ENCODE data around the gene TNKS1BP1. TPM values are rescaled to one million over a fixed set of nuclear protein-coding genes. Genes with fewer than 3 reads are reported as not detected.

TNKS1BP1 gene
- total and polyA plus RNA-seq, 9 of the 15 experiments (the other 6 are each of a cell fraction or from before 2014, with no cell fraction given) = 1.1 to 47.2 (median 10.9) TPM

DNA sequence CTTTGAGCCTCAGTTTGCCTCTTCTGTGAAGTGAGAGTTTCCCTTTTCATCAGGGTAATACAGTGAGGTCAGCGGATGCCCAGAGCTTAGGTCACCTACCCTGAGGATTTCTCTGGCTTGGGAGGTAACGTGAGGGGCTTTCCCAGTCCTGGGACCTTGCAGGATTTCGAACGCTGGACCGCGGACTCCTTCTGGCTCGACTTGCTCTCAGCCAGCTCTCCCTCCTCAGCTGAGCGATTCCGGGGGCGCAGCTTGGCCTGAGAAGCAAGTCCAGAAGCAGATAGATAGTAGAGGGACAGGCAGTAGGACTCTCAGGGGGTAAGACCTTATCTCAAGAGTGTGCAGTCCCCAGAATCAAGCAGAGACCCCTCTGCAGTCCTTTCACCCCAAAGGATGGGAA is 24.0 kb downstream of the TNKS1BP1 start:
- Histone ChIP-seq H4K20me1 (replicated peaks; ENCODE audit: control insufficient read depth, insufficient read depth, low read length) (0 out of 2 replicates have a peak, but pooled peaks cover 3% of the 10 kb centered on the region), H3K9me1 (ENCODE audit: control insufficient read depth, insufficient read depth, low read length) (no peaks in the 10 kb centered on the region), H3K9ac (ENCODE audit: insufficient read depth in 1 of 2, low read depth in 2 of 2, low read length in 2 of 2) (no peak overlapping the region), H3K36me3 (ENCODE audit: control insufficient read depth, insufficient read depth, low read length) (peaks cover 49% of the 10 kb centered on the region), H3K9me3 (replicated peaks; ENCODE audit: control insufficient read depth, insufficient read depth, low read depth, low read length) (no peaks in the 10 kb centered on the region; the same call in 1 of the 2 replicates), H2AFZ (ENCODE audit: low read depth, low read length) (no peak overlapping the region), H3K27me3 (ENCODE audit: control insufficient read depth in 2 of 2, insufficient read depth in 2 of 2, low read length in 2 of 2) (no peaks in the 10 kb centered on the region), H3K4me2 (ENCODE audit: insufficient read depth, low read length) (no peak overlapping the region), H3K4me1 (replicated peaks in 1 of 2; ENCODE audit: control insufficient read depth in 2 of 2, insufficient read depth in 2 of 2, low read length in 2 of 2) (peaks cover 7 to 16% of the 10 kb centered on the region in 2 experiments; a peak in 4 of 5 replicates), H3K4me3 (no peak overlapping the region), H3K27ac (ENCODE audit: extremely low read depth, low read depth, low read length) (no peak overlapping the region), H3K79me2 (ENCODE audit: control insufficient read depth, insufficient read depth, low read length) (no peaks in the 10 kb centered on the region; the same call in 2 of the 3 replicates)
- ATAC-seq (no peak), FAIRE-seq (no peak), DNase-seq (ENCODE audit: extremely low read depth in 1 of 4, low spot score in 3 of 4) (no peak)
- CTCF ChIA-PET (ENCODE audit: low intra/inter-chr PET ratio) = no interaction called here
- intact Hi-C loops (cut with micrococcal nuclease) = no loop called here
- TF ChIP-seq SMAD1 (IDR thresholded peaks at IDR 0.05; ENCODE audit: low read depth, low read length, partially characterized antibody) = no peak
- TF ChIP-seq SNRNP70 (optimal IDR thresholded peaks at IDR 0.05; ENCODE audit: low read depth, low read length) = no peak
- no peak for TF ChIP-seq NR4A1 (CRISPR knock-in tag; IDR thresholded peaks at IDR 0.05)
- TF ChIP-seq NR4A1 (tag; IDR thresholded peaks at IDR 0.05) = no peak
- TF ChIP-seq, protein P1, sequence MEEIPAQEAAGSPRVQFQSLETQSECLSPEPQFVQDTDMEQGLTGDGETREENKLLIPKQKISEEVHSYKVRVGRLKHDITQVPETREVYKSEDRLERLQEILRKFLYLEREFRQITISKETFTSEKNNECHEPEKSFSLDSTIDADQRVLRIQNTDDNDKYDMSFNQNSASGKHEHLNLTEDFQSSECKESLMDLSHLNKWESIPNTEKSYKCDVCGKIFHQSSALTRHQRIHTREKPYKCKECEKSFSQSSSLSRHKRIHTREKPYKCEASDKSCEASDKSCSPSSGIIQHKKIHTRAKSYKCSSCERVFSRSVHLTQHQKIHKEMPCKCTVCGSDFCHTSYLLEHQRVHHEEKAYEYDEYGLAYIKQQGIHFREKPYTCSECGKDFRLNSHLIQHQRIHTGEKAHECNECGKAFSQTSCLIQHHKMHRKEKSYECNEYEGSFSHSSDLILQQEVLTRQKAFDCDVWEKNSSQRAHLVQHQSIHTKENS (CRISPR knock-in tag; IDR thresholded peaks at IDR 0.05) = no peak
- no peak for TF ChIP-seq PHB2 (IDR thresholded peaks at IDR 0.05; ENCODE audit: low read depth)
- TF ChIP-seq, protein P2, sequence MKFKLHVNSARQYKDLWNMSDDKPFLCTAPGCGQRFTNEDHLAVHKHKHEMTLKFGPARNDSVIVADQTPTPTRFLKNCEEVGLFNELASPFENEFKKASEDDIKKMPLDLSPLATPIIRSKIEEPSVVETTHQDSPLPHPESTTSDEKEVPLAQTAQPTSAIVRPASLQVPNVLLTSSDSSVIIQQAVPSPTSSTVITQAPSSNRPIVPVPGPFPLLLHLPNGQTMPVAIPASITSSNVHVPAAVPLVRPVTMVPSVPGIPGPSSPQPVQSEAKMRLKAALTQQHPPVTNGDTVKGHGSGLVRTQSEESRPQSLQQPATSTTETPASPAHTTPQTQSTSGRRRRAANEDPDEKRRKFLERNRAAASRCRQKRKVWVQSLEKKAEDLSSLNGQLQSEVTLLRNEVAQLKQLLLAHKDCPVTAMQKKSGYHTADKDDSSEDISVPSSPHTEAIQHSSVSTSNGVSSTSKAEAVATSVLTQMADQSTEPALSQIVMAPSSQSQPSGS (CRISPR knock-in tag; IDR thresholded peaks at IDR 0.05) = no peak
- TF ChIP-seq, protein P3, sequence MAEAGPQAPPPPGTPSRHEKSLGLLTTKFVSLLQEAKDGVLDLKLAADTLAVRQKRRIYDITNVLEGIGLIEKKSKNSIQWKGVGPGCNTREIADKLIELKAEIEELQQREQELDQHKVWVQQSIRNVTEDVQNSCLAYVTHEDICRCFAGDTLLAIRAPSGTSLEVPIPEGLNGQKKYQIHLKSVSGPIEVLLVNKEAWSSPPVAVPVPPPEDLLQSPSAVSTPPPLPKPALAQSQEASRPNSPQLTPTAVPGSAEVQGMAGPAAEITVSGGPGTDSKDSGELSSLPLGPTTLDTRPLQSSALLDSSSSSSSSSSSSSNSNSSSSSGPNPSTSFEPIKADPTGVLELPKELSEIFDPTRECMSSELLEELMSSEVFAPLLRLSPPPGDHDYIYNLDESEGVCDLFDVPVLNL (CRISPR knock-in tag; IDR thresholded peaks at IDR 0.05; ENCODE audit: low read depth) = no peak
- no peak for TF ChIP-seq GATAD2B (IDR thresholded peaks at IDR 0.05; ENCODE audit: borderline replicate concordance)
- TF ChIP-seq, protein P4, sequence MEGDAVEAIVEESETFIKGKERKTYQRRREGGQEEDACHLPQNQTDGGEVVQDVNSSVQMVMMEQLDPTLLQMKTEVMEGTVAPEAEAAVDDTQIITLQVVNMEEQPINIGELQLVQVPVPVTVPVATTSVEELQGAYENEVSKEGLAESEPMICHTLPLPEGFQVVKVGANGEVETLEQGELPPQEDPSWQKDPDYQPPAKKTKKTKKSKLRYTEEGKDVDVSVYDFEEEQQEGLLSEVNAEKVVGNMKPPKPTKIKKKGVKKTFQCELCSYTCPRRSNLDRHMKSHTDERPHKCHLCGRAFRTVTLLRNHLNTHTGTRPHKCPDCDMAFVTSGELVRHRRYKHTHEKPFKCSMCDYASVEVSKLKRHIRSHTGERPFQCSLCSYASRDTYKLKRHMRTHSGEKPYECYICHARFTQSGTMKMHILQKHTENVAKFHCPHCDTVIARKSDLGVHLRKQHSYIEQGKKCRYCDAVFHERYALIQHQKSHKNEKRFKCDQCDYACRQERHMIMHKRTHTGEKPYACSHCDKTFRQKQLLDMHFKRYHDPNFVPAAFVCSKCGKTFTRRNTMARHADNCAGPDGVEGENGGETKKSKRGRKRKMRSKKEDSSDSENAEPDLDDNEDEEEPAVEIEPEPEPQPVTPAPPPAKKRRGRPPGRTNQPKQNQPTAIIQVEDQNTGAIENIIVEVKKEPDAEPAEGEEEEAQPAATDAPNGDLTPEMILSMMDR (IDR thresholded peaks at IDR 0.05 in 2 of 3, conservative IDR thresholded peaks at IDR 0.05 in 1 of 3; ENCODE audit: insufficient read depth in 2 of 3, low read depth in 1 of 3, low read length in 3 of 3) = no peak
- no peak for TF ChIP-seq ZC3H11A (IDR thresholded peaks at IDR 0.05; ENCODE audit: low read depth, low read length)
- POLR2A ChIA-PET = interaction anchor here (0.5 to 1.5 kb wide), 4 partner anchors 11 to 124 kb away, joined by 3 to 4 read pairs (median 3); no protein-coding TSS in a partner anchor
- BruUV-seq (replicated peaks) = no TSS peak
- WGBS (ENCODE audit: insufficient coverage, low coverage, missing lambda C conversion rate) = 95% methylated on average over 7 of the region's 10 CpGs
- in situ Hi-C loops (cut with MboI) = no loop called here

Measured in K562 (cell line).